Liver (tissue), 9 donors: ENCODE results near the gene ARNT2. TPM values are rescaled to one million over a fixed set of nuclear protein-coding genes. Genes with fewer than 3 reads are reported as not detected.

ENCODE experiments used
- DNase-seq: peaks from one replicate; pipeline ENCODE4 v3.0.0-alpha.2; 2017; ENCODE audit warnings: low spot score
- H3K27ac ChIP-seq, 2 donors: one replicate each; pipeline ENCODE4 v1.7.0; 2013; ENCODE audit warnings: inconsistent platforms in 2 of 2, low read length in 2 of 2, control low read depth in 1 of 2, low read depth in 1 of 2, mild to moderate bottlenecking in 1 of 2
- H3K27me3 ChIP-seq, 4 donors: one replicate each; pipeline versions ENCODE4 v1.6.1 to v1.7.0; 2013; ENCODE audit warnings: low read length in 3 of 4, inconsistent platforms in 1 of 4, mild to moderate bottlenecking in 1 of 4, moderate library complexity in 1 of 4; ENCODE audit not compliant: control insufficient read depth in 4 of 4, insufficient read depth in 4 of 4
- H3K36me3 ChIP-seq, 4 donors: one replicate each; pipeline versions ENCODE4 v1.6.1 to v1.7.0; 2013; ENCODE audit warnings: low read length in 3 of 4, mild to moderate bottlenecking in 3 of 4, low read depth in 1 of 4, moderate library complexity in 1 of 4; ENCODE audit not compliant: control insufficient read depth in 4 of 4, insufficient read depth in 3 of 4
- H3K4me1 ChIP-seq, 4 donors: one replicate each; pipeline versions ENCODE4 v1.6.1 to v1.7.0; 2013; ENCODE audit warnings: low read length in 3 of 4, mild to moderate bottlenecking in 3 of 4, moderate library complexity in 1 of 4; ENCODE audit not compliant: control insufficient read depth in 4 of 4, insufficient read depth in 4 of 4
- H3K4me3 ChIP-seq, 3 donors: one replicate each; pipeline versions ENCODE4 v1.6.1 to v1.7.0; 2013; ENCODE audit warnings: low read length in 3 of 3, control low read depth in 1 of 3, low read depth in 1 of 3, mild to moderate bottlenecking in 1 of 3
- H3K9ac ChIP-seq, 2 donors: one replicate each; pipeline ENCODE4 v1.7.0; 2013; ENCODE audit warnings: low read length in 2 of 2, mild to moderate bottlenecking in 2 of 2, moderate library complexity in 2 of 2, control low read depth in 1 of 2, low read depth in 1 of 2
- H3K9me3 ChIP-seq, 4 donors: one replicate each; pipeline versions ENCODE4 v1.6.1 to v1.7.0; 2013; ENCODE audit warnings: low read length in 3 of 4; ENCODE audit not compliant: control insufficient read depth in 4 of 4
- ATF3 ChIP-seq: IDR thresholded peaks from 2 replicates; pipeline ENCODE4 v1.6.1; 2016; ENCODE audit warnings: antibody characterized with exemption
- EGR1 ChIP-seq, 2 donors: IDR thresholded peaks; 2 replicates each; pipeline ENCODE4 v1.6.1; 2016 to 2018; ENCODE audit warnings: antibody characterized with exemption in 2 of 2, low read depth in 2 of 2
- FOXA1 ChIP-seq: IDR thresholded peaks from 2 replicates; pipeline ENCODE4 v1.6.1; 2016; ENCODE audit warnings: antibody characterized with exemption
- FOXA2 ChIP-seq: IDR thresholded peaks from 2 replicates; pipeline ENCODE4 v1.6.1; 2016; ENCODE audit warnings: antibody characterized with exemption
- GABPA ChIP-seq, 2 donors: IDR thresholded peaks in 1 of 2; conservative IDR thresholded peaks in 1 of 2; 2 replicates each; pipeline ENCODE4 v1.6.1; 2016; ENCODE audit warnings: antibody characterized with exemption in 2 of 2, mild to moderate bottlenecking in 1 of 2, moderate library complexity in 1 of 2
- HNF4A ChIP-seq, 2 donors: conservative IDR thresholded peaks; 2 replicates each; pipeline ENCODE4 v1.6.1; 2016; ENCODE audit warnings: antibody characterized with exemption in 2 of 2, mild to moderate bottlenecking in 2 of 2
- HNF4G ChIP-seq: IDR thresholded peaks from 2 replicates; pipeline ENCODE4 v1.6.1; 2016; ENCODE audit warnings: antibody characterized with exemption
- JUND ChIP-seq, 2 donors: IDR thresholded peaks; 2 replicates each; pipeline ENCODE4 v1.6.1; 2016; ENCODE audit warnings: antibody characterized with exemption in 2 of 2
- MAX ChIP-seq: IDR thresholded peaks from 2 replicates; pipeline ENCODE4 v1.6.1; 2016; ENCODE audit warnings: antibody characterized with exemption
- NR2F2 ChIP-seq: IDR thresholded peaks from 2 replicates; pipeline ENCODE4 v1.6.1; 2016; ENCODE audit warnings: antibody characterized with exemption
- RAD21 ChIP-seq, 2 donors: IDR thresholded peaks; 2 replicates each; pipeline ENCODE4 v1.6.1; 2016; ENCODE audit warnings: antibody characterized with exemption in 2 of 2, mild to moderate bottlenecking in 2 of 2
- REST ChIP-seq: IDR thresholded peaks from 2 replicates; pipeline ENCODE4 v1.6.1; 2016; ENCODE audit warnings: antibody characterized with exemption, mild to moderate bottlenecking
- RXRA ChIP-seq, 2 donors: IDR thresholded peaks; 2 replicates each; pipeline ENCODE4 v1.6.1; 2017 to 2018; ENCODE audit warnings: antibody characterized with exemption in 2 of 2, mild to moderate bottlenecking in 1 of 2
- SP1 ChIP-seq: IDR thresholded peaks from 2 replicates; pipeline ENCODE4 v1.6.1; 2018; ENCODE audit warnings: antibody characterized with exemption, mild to moderate bottlenecking
- TAF1 ChIP-seq: conservative IDR thresholded peaks from 2 replicates; pipeline ENCODE4 v1.6.1; 2016; ENCODE audit warnings: antibody characterized with exemption, mild to moderate bottlenecking
- YY1 ChIP-seq: IDR thresholded peaks from 2 replicates; pipeline ENCODE4 v1.6.1; 2016; ENCODE audit warnings: antibody characterized with exemption, mild to moderate bottlenecking
- WGBS: extraction: QIAGEN DNeasy Blood & Tissue Kit; methylation state at CpG from one replicate; pipeline ENCODE4 v1.1.7; 2013; 5-methylcytosine and 5-hydroxymethylcytosine counted together
- polyA plus RNA-seq, 2 donors: library from polyadenylated mRNA; stranded (reverse) in 1 of 2; unstranded in 1 of 2; fragments of 200-250 nt in 1 of 2; fragments of >200 nt in 1 of 2; fragmentation: Nextera tagmentation in 1 of 2; extraction: Ambion mirVana in 1 of 2; gene quantifications; one replicate each; pipeline versions ENCODE4 v1.2.1 to v1.2.3, GENCODE V29; 2013 to 2015
- total RNA-seq, 2 donors: library from RNA; depleted of rRNA; stranded (reverse); fragments of >200 nt; gene quantifications; one replicate each; pipeline ENCODE4 v1.2.3, GENCODE V29; 2014
- TF ChIP-seq, protein P1 (sequence below): fragments of 150-350 bp; IDR thresholded peaks from 2 replicates; pipeline ENCODE4 v1.5.1; 2017; ENCODE audit warnings: improper control_type of control experiment, low read depth, low read length; ENCODE audit not compliant: missing input control
- donor health status: healthy.
- donor health status: healthy.
- donor health status: healthy.
- donor health status: healthy.
- donor health status: healthy.

ARNT2 gene
- total and polyA plus RNA-seq, 4 donors, result 0.17 to 0.92 (median 0.54) TPM

DNA sequence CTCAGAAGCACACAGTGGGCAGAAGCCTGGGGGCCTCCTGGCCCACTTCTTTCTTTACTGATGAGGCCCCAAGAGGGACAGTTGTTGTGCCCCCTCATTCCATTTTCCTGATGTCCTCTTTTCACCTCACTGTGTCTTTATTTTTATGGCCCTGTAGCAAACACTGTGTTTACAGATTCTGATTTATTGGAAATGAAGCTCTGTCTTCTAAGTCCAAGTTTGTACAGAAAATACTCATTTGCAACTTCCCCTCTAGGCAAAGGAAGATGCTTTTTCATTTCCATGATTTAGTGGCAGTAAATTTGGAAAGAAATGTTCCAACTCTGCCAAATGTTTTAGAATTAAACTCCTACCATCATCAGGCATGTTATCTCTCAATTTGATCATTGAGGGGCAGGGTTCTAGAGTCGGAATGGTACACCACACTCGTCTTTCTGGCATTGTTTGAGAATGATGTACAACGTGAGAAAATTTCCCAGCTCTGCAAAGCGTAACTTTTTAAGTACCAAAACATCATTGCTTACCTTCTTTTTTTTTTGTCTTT, 129.7 kb downstream of the ARNT2 start:
- peaks cover 0 to 5% (median 0%) of the 10 kb centered on the region in 4 donors for H3K27me3 ChIP-seq
- DNase-seq, result no peak
- no peaks in the 10 kb centered on the region for H3K4me1 ChIP-seq
- TF ChIP-seq TAF1 (no peak), JUND (IDR thresholded peaks at IDR 0.05) (no peak), RAD21 (IDR thresholded peaks at IDR 0.05) (no peak), SP1 (no peak), NR2F2 (no peak), MAX (no peak), FOXA1 (no peak), EGR1 (IDR thresholded peaks at IDR 0.05; ENCODE audit: low read depth in 2 of 2) (no peak), ATF3 (no peak), YY1 (no peak), GABPA (IDR thresholded peaks at IDR 0.05 in 1 of 2, conservative IDR thresholded peaks at IDR 0.05 in 1 of 2) (no peak), HNF4A (conservative IDR thresholded peaks at IDR 0.05) (no peak), HNF4G (no peak), REST (no peak), RXRA (IDR thresholded peaks at IDR 0.05) (no peak)
- TF ChIP-seq, protein P1, sequence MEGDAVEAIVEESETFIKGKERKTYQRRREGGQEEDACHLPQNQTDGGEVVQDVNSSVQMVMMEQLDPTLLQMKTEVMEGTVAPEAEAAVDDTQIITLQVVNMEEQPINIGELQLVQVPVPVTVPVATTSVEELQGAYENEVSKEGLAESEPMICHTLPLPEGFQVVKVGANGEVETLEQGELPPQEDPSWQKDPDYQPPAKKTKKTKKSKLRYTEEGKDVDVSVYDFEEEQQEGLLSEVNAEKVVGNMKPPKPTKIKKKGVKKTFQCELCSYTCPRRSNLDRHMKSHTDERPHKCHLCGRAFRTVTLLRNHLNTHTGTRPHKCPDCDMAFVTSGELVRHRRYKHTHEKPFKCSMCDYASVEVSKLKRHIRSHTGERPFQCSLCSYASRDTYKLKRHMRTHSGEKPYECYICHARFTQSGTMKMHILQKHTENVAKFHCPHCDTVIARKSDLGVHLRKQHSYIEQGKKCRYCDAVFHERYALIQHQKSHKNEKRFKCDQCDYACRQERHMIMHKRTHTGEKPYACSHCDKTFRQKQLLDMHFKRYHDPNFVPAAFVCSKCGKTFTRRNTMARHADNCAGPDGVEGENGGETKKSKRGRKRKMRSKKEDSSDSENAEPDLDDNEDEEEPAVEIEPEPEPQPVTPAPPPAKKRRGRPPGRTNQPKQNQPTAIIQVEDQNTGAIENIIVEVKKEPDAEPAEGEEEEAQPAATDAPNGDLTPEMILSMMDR, result no peak
- 82% methylated on average over 4 of the region's 4 CpGs for WGBS
- no peak overlapping the region for H3K4me3 ChIP-seq
- no peak overlapping the region for H3K9ac ChIP-seq
- no peak overlapping the region for H3K27ac ChIP-seq
- no peaks in the 10 kb centered on the region for H3K9me3 ChIP-seq
- no peaks in the 10 kb centered on the region for H3K36me3 ChIP-seq

DNA sequence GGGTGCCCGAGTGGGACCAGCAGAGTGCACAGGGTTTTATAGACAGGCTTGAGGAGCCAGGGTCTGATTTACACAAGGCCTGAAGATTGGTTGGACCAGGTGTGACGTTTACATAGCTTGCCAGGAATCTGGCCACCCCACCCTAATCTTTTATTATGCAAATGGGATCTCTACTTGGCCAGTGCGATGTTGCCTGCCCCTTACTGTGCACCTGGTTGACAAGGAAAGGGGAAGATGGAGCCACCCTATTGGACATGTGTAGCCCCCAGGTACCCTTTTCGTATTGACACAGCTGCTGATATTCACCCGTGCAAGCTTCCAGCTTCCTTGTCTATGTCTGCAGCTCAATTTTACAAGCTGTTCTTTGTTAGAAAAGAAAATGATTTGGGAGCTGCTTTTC, 132.0 kb downstream of the ARNT2 start:
- Histone ChIP-seq H3K9me3 (no peaks in the 10 kb centered on the region), H3K36me3 (no peaks in the 10 kb centered on the region), H3K4me3 (no peak overlapping the region), H3K4me1 (no peaks in the 10 kb centered on the region), H3K27ac (no peak overlapping the region), H3K27me3 (peaks cover 0 to 7% (median 0%) of the 10 kb centered on the region in 4 donors), H3K9ac (no peak overlapping the region)
- WGBS, result 56% methylated on average over 5 of the region's 5 CpGs
- TF ChIP-seq HNF4A (conservative IDR thresholded peaks at IDR 0.05) (no peak), EGR1 (IDR thresholded peaks at IDR 0.05; ENCODE audit: low read depth in 2 of 2) (no peak), ATF3 (no peak), RAD21 (IDR thresholded peaks at IDR 0.05) (no peak), GABPA (IDR thresholded peaks at IDR 0.05 in 1 of 2, conservative IDR thresholded peaks at IDR 0.05 in 1 of 2) (no peak), NR2F2 (no peak), MAX (no peak), JUND (IDR thresholded peaks at IDR 0.05) (no peak), FOXA2 (no peak), REST (no peak), SP1 (no peak), YY1 (no peak)
- TF ChIP-seq, protein P1, result no peak
- no peak for DNase-seq
